GM10847 (cell line): ENCODE data around the gene PLPPR2.

Experiments used
- POLR2A ChIP-seq: IDR thresholded peaks from 2 replicates; pipeline ENCODE4 v1.6.1; 2011; ENCODE audit not compliant: insufficient read length; ENCODE audit errors: extremely low read depth

PLPPR2 gene

DNA sequence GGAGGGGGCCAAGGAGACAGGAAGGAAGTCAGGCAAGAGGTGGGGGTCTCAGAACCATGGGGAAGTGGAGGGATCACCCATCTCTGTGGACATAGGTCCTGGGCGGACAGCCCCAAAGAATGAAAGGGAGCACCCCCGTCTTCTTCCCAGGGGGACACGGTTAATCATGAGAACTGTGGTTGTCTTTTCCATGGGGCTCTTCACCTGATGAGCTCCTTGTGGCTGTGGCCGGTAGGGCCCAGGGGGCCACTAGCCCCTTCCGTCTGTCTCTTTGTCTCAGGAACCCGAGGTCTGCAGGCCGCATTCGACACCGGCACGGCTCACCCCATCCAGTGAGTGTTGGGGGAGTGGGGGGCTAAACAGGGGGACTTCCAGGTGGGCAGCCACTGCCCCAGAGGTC, 8.6 kb downstream of the PLPPR2 start:
- TF ChIP-seq POLR2A = no peak

DNA sequence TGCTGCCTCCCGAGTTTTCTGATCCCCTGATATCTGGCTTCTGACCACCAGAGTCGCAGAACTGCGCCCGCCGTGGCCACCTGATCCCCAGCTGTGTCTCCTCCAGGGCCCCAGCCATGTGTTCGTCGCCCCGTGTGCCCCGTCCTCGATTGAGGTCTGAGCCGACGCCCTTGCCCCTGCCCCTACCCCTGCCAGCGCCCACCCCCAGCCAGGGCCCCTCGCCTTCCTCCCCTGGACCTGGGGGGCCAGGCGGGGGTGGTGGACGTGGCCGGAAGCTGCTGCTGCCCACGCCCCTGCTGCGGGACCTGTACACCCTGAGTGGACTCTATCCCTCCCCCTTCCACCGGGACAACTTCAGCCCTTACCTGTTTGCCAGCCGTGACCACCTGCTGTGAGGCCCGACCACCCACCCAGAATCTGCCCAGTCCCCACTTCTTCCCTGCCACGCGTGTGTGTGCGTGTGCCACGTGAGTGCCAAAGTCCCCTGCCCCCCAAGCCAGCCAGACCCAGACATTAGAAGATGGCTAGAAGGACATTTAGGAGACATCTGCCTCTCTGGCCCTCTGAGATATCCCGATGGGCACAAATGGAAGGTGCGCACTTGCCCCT, 9.2 kb downstream of the PLPPR2 start:
- TF ChIP-seq POLR2A = no peak

DNA sequence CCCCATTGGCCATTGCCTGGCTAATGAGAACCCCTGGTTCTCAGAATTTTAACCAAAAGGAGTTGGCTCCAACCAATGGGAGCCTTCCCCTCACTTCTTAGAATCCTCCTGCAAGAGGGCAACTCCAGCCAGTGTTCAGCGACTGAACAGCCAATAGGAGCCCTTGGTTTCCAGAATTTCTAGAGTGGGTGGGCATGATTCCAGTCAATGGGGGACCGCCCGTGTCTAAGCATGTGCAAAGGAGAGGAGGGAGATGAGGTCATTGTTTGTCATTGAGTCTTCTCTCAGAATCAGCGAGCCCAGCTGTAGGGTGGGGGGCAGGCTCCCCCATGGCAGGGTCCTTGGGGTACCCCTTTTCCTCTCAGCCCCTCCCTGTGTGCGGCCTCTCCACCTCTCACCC, 9.7 kb downstream of the PLPPR2 start:
- TF ChIP-seq POLR2A = no peak

DNA sequence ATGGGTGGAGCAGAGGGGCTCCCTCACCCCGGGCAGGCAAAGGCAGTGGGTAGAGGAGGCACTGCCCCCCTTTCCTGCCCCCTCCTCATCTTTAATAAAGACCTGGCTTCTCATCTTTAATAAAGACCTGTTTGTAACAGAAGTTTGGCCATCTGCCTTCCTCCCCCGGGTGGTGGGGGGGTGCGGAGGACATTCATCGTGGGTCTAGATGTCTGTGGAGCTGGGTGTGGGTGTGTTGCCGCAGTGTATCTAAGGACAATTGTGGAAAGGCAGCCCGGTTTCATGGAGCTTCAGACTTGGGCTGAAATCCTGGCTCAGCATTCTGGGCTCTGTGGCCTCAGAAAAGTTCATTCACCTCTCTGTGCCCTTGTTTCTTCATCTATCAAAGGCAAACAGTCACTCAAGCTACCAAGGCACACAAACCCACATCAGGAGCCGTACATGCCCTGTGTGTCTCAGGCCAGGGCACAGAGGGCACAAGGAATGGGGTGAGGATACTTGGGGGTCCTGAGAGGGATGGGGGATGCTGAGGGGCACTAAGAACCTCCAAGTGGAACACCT, 10.4 kb downstream of the PLPPR2 start:
- no peak for TF ChIP-seq POLR2A

DNA sequence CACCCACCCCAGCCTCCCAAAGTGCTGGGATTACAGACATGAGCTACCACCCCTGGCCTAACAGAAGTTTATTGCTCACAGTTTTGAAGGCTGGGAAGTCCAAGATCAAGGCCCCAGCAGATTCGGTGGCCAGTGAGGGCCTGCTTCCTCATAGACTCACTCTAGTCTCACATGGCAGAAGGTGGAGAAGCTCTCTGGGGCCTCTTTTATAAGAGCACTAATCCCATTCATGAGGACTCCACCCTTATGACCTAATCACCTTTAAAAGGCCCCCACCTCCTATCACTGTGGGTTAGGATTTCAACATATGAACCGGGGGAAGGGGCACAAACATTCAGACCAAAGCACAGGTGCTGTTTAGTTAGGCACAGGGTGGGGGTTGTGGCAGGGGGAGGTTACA, 12.3 kb downstream of the PLPPR2 start:
- TF ChIP-seq POLR2A = no peak

DNA sequence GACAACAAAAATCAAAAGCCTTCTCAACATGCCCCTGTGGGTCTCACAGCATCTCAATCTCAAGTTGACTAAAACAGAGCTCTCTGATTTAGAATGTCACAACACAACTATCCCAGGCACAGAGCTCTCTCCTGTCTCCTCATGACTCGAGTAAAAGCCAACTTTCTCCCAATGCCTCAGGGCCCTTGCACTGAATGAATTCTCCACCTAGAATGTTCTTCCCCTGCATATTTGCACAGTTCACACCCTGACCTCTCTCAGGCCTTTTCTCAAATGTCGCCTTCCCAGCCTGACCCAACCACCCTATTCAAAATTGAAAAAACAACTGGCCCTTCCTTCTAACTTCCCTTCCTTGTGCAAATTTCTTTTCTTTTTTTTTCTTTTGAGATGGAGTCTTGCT, 15.5 kb downstream of the PLPPR2 start:
- TF ChIP-seq POLR2A = no peak

DNA sequence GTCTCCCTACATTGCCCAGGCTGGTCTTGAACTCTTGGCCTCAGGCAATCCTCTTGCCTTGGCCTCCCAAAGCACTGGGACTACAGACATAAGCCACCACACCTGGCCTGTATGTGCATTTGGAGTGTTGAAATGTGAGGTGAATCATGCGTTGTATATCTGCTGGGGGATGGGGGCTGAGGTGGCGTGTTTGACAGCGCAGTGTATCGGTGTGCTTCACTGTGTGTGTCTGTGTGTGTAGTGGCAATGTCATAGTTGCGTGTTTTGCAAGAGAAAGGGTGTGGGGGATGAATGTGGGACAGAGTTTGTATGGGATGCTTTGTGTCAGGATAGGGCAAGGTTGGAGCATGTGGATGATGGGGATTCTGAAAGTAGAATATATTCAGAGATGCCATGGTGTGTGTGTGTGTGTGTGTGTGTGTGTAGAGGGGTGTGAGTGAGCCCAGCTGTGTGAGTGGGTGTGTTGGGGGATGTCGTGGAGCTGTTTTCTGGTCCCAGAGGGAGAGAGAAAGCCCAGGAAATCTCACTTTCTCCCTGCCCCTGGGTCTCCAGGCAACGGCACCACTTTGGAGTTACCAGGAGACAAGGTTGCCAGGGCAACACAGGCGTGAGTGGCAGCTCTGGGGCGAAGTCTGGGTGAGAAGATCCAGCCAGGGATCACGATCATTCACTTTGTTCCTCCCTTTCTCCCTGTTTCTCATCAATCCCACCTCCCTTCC, 18.1 kb downstream of the PLPPR2 start:
- no peak for TF ChIP-seq POLR2A

DNA sequence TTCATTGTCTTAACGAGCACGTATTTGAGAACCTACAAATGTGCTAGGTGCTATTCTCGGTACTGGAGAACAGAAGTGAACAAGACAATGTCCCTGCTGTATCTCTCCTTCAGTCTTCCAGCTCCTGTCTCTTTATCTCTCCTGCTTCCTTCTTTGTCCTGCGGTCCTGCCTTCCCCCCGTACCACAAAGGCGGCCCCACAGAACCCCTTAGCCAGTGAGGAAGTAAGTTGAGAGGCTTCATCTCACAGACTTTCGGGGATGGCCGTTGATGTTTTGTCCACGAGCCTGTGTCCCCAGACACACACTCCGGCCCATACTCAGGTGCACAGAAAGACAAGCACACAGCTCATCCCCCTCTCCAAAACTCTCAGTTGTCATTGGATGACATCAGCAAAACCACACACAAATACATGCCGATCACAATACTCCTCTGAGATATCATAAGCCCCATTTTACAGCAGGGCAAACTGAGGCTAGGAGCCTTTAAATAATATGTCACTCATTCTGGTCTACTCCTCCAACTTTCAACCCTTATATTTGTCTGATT, 18.7 kb downstream of the PLPPR2 start:
- TF ChIP-seq POLR2A = no peak

DNA sequence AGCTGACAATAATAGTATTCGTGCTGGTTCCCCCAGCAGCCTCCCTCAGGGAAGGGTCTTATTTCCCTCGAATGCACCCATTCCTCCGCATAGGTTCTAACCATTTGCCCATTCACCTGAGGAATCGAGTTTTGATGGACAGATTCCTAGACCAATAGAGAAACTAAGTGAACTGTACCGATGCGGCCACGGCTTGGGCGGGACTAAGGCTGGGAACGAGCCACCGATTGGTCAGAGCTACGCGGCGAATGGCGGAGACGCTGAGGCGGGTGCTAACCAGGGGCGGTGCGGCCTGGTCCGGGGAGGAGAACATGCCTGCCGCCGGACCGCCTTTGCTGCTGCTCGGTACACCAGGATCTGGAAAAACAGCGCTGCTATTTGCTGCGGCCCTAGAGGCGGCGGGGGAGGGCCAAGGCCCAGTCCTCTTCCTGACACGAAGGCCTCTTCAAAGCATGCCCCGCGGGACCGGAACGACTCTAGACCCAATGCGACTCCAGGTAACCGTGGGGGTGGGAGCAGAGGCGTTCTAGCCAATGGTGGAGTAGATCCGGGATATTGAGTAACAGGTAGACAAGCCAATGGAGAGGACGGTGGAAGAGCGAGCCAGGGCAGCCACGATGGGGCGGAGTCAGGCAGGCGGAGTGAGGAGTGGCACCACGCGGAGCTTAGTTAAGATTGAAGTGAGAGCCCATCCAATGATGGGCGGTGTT, 19.4 kb downstream of the PLPPR2 start, which contains the start of gene SWSAP1:
Gene SWSAP1, plus strand, starts transcription at position 234 of the 710 bp plus-strand sequence. Its CDS starts 15 bp downstream, at position 249.
- no peak for TF ChIP-seq POLR2A

DNA sequence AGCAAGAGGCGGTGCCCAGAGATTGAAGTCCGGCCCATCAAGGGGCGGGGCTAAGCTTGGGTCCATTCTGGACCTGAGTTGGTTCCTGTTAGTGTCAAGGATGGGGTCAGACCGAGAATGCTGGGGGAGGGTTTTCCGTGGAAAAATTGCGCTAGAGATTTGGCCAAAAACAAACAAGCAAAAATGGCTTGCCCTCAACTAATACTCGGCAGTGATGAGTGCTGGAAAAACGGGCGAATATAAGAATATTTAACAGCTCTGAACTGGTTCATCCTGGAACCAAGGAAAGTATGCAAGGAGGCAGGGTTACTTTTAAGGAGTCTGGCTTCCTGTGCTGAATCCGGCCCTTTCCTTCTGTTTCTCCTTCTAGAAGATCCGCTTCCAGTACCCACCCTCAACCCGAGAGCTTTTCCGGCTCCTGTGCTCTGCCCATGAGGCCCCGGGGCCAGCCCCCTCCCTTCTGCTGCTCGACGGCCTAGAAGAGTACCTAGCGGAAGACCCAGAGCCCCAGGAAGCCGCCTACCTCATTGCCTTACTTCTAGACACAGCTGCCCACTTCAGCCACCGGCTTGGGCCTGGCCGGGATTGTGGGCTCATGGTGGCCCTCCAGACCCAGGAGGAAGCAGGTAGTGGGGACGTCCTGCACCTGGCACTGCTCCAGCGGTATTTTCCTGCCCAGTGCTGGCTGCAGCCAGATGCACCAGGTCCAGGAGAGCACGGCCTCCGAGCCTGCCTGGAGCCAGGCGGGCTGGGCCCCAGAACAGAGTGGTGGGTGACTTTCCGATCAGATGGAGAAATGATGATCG, 20.1 kb downstream of the PLPPR2 start:
- peak; percentile 30 for TF ChIP-seq POLR2A

DNA sequence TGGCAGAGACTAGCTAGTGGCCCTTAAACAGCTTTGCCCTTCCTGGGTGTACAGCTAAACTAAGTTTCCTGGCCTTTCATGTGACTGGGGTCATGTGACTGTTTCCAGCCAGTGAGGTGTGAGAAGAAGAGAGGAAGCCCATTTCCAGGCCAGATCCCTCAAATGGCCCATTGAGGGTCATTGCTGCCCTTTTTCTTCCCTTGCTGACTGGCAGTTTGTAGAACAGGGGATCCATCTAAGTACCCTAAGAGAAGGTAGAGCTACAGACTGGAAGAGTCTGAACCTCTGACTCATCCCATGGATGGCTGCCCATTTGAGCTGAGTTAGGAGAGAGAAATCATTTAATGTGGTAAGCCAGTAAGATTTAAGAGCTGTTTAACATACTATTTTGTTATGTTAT, 22.0 kb downstream of the PLPPR2 start:
- no peak for TF ChIP-seq POLR2A

DNA sequence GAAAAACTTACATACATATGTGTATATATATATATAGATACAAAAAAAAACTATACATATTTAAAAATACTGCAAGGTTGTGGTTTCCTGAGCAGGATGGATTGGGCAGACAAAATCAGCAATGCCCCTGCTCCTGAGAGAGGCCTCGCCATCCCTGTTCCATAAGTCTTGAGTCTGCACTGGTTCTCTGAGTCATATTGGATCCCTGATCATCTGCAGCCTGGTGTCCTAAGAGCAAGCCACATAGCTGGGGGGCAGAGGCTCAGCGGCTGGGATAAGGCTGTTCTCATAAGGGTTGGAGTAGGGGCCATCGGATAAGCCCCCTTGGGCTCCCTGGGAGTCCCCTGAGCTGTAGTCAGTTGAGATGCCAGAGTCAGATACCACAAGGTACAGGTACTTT, 22.5 kb downstream of the PLPPR2 start:
- TF ChIP-seq POLR2A = no peak

DNA sequence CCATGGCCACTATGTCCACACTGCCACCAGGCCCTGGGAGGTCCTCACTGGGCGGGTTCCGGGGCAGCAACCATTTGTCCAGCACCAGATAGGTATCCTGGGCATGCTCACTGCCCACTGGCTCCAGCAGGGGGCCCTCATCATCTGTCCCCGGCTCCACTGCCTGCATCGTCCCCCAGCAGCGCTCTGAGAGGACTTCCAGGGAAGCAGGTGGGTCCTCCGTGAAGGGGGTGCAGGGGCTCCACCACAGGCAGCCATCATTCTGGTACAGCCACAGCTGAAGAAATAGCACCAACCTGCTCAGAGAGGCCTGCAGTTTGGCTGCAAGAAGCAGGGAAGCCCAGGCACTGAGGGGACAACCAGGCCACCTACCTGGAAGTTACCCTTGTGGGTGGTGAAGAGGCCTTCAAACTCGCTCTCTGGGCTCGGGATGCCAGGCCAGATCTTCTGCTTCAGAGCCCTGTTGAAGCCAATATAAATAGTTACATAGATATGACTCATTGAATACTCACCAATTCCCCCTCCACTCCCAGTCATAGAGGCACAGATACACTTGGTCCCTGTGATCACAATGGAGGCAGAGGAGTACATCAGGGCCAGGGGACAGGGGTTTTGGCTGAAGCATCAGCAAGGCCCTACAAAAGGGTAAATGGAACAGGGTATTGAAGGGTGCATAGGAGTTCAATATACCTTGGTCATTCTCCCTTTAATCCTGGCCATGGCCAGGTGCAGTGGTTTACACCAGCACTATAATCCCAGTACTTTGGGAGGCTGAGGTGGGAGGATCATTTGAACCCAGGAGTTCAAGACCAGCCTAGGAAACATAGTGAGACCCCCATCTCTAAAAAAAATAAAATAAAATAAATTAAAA, 23.3 kb downstream of the PLPPR2 start:
- no peak for TF ChIP-seq POLR2A

DNA sequence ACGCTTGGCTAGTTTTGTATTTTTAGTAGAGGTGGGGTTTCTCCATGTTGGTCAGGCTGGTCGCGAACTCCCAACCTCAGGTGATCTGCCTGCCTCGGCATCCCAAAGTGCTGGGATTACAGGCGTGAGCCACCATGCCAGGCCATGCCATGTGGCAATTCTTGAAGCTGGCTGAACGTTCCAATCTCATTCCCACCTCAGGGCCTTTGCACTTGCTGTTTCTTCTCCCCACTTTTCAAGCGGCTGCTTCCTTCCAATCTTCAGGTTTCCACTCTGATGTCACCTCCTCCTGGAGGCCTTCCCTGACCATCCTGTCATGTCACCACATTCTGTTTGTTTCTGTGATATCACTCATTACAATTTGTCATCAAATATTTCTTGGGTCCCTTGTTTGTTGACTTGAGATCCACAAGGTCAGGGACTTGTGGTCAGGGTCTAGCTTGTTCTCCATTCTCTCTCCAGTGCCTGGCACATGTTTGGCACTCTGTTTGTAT, 24.7 kb downstream of the PLPPR2 start:
- no peak for TF ChIP-seq POLR2A
